Ascending aorta (tissue), 2 donors: ENCODE measurements around the gene TRAPPC1. TPM values are rescaled to one million over a fixed set of nuclear protein-coding genes. Genes with fewer than 3 reads are reported as not detected.

Experiments used
- DNase-seq, 2 donors: peaks; one replicate each; pipeline ENCODE4 v3.0.0-alpha.2; 2019; ENCODE audit warnings: low spot score in 2 of 2
- H3K27ac ChIP-seq, 2 donors: fragments of 200-600 bp; sonication (generic); one replicate each; pipeline ENCODE4 v1.5.1; 2016 to 2017; ENCODE audit warnings: mild to moderate bottlenecking in 1 of 2
- H3K27me3 ChIP-seq: fragments of 200-600 bp; sonication (generic); one replicate; pipeline ENCODE4 v1.5.1; 2017
- H3K36me3 ChIP-seq, 2 donors: fragments of 200-600 bp; sonication (generic); one replicate each; pipeline ENCODE4 v1.5.1; 2016
- H3K4me1 ChIP-seq, 2 donors: fragments of 200-600 bp; sonication (generic); one replicate each; pipeline ENCODE4 v1.5.1; 2016 to 2017; ENCODE audit warnings: mild to moderate bottlenecking in 1 of 2
- H3K4me3 ChIP-seq, 2 donors: fragments of 200-600 bp; sonication (generic); one replicate each; pipeline ENCODE4 v1.5.1; 2016 to 2017; ENCODE audit warnings: mild to moderate bottlenecking in 1 of 2
- H3K9me3 ChIP-seq, 2 donors: fragments of 200-600 bp; sonication (generic); one replicate each; pipeline ENCODE4 v1.5.1; 2016
- CTCF ChIP-seq, 3 experiments: fragments of 200-600 bp in 2 of 3; fragments of 450-650 bp in 1 of 3; sonication (generic) in 2 of 3; IDR thresholded peaks; one replicate each; pipeline ENCODE4 v1.5.1; 2016 to 2019; ENCODE audit warnings: antibody characterized with exemption in 3 of 3, mild to moderate bottlenecking in 1 of 3, moderate library complexity in 1 of 3
- intact Hi-C: fragments of 100-400 bp; cut with DNase I; formaldehyde crosslinking; loops from one replicate; pipeline ENCODE4 v1.15.1; 2023
- total RNA-seq: library from RNA; depleted of rRNA; stranded (reverse); fragments of >200 nt; gene quantifications from one replicate; pipeline ENCODE4 v1.1.0, GENCODE V29; 2016

TRAPPC1 gene
- total RNA-seq, 1 donor from 2014 or later, result 36.0 TPM

- Histone ChIP-seq H3K27me3 (no peaks in the 10 kb centered on the region), H3K27ac (peak within 1 kb of the TSS; percentile 92 to 97), H3K36me3 (peaks cover 5 to 8% of the 10 kb centered on the region in 2 donors), H3K4me1 (peaks cover 6 to 11% of the 10 kb centered on the region in 2 donors), H3K9me3 (no peaks in the 10 kb centered on the region), H3K4me3 (peak within 1 kb of the TSS; percentile 53 to 65)
- no peak for TF ChIP-seq CTCF (IDR thresholded peaks at IDR 0.05)
- intact Hi-C loops, result loop anchor here (1.0 to 5.0 kb wide), 4 partner anchors 16 to 307 kb away; partner anchors contain the start of genes CHD3, NAA38 and TRAPPC1
- DNase-seq, result peak; percentile 60 to 95
Measured at GRCh38 chr17:7915611-7916384, 15.9 kb downstream of the TRAPPC1 start, which contains the start of gene RNF227. RNF227 (minus strand) TSS chr17:7916289; CDS start chr17:7916195, 94 bp downstream.

GRCh38 chr17:7915179-7915610 is 16.6 kb downstream of the TRAPPC1 start:
- Histone ChIP-seq H3K4me1 (peaks cover 6 to 11% of the 10 kb centered on the region in 2 donors), H3K27me3 (no peaks in the 10 kb centered on the region), H3K36me3 (peaks cover 11 to 14% of the 10 kb centered on the region in 2 donors), H3K4me3 (peak overlapping the region; percentile 53 to 65), H3K9me3 (no peaks in the 10 kb centered on the region), H3K27ac (peak overlapping the region; percentile 92 to 97)
- peak in 1 of 2 donors; percentile 71 for DNase-seq
- no peak for TF ChIP-seq CTCF (IDR thresholded peaks at IDR 0.05)
- intact Hi-C loops, result loop anchor here (2.0 to 5.0 kb wide), 3 partner anchors 26 to 307 kb away; partner anchors contain the start of genes CHD3 and NAA38

- H3K36me3 ChIP-seq, result peaks cover 33% of the 10 kb centered on the region in 2 donors
- no peak overlapping the region for H3K4me3 ChIP-seq
- no peak for DNase-seq
- peak; percentile 63 to 72 (median 66) for TF ChIP-seq CTCF (IDR thresholded peaks at IDR 0.05)
- no peaks in the 10 kb centered on the region for H3K9me3 ChIP-seq
- intact Hi-C loops, result loop anchor here (1.0 to 5.0 kb wide), 2 partner anchors 77 to 144 kb away; no protein-coding TSS in a partner anchor
- H3K27ac ChIP-seq, result no peak overlapping the region
- no peaks in the 10 kb centered on the region for H3K27me3 ChIP-seq
- H3K4me1 ChIP-seq, result peaks cover 6 to 11% of the 10 kb centered on the region in 2 donors
Measured at GRCh38 chr17:7912927-7913524, 18.7 kb downstream of the TRAPPC1 start.

- Histone ChIP-seq H3K4me3 (no peak overlapping the region), H3K36me3 (peaks cover 52% of the 10 kb centered on the region in 2 donors), H3K27ac (no peak overlapping the region), H3K9me3 (no peaks in the 10 kb centered on the region), H3K4me1 (peaks cover 6% of the 10 kb centered on the region in 2 donors), H3K27me3 (no peaks in the 10 kb centered on the region)
- DNase-seq, result no peak
- intact Hi-C loops, result loop anchor here (5.0 kb wide), 1 partner anchor 146 kb away; no protein-coding TSS in a partner anchor
- TF ChIP-seq CTCF (IDR thresholded peaks at IDR 0.05), result no peak
Measured at GRCh38 chr17:7911116-7911515, 20.6 kb downstream of the TRAPPC1 start.

- H3K9me3 ChIP-seq, result no peaks in the 10 kb centered on the region
- intact Hi-C loops, result loop anchor here (5.0 kb wide), 1 partner anchor 147 kb away; no protein-coding TSS in a partner anchor
- no peak for TF ChIP-seq CTCF (IDR thresholded peaks at IDR 0.05)
- no peak for DNase-seq
- no peak overlapping the region for H3K4me3 ChIP-seq
- H3K27me3 ChIP-seq, result no peaks in the 10 kb centered on the region
- H3K4me1 ChIP-seq, result peaks cover 6% of the 10 kb centered on the region in 2 donors
- H3K36me3 ChIP-seq, result peaks cover 56% of the 10 kb centered on the region in 2 donors
- H3K27ac ChIP-seq, result no peak overlapping the region
Measured at GRCh38 chr17:7910711-7911110, 21.0 kb downstream of the TRAPPC1 start.
